H9 (cell line): ENCODE data around the gene KIR3DL2. TPM values are rescaled to one million over a fixed set of nuclear protein-coding genes. Genes with fewer than 3 reads are reported as not detected.
"Not testable (repeated sequence)": the region's sequence is repeated elsewhere in the genome, so short reads cannot be mapped to it uniquely, and the experiment has no call there.

Experiments
- DNase-seq: peaks from one replicate; pipeline ENCODE4 v3.0.0-alpha.2; 2017
- H2AFZ ChIP-seq: one replicate; pipeline ENCODE4 v1.6.1; 2013; ENCODE audit warnings: mild to moderate bottlenecking, low read length, control low read depth, moderate library complexity
- H2AK5ac ChIP-seq: 2 replicates; pipeline ENCODE4 v1.6.1; 2013; ENCODE audit warnings: low read length, control low read depth, mixed read lengths; ENCODE audit not compliant: insufficient read length
- H2BK120ac ChIP-seq: one replicate; pipeline ENCODE4 v1.6.1; 2013; ENCODE audit warnings: low read depth, mild to moderate bottlenecking, low read length, control low read depth, inconsistent platforms; ENCODE audit not compliant: poor library complexity, severe bottlenecking
- H2BK12ac ChIP-seq: 2 replicates; pipeline ENCODE4 v1.6.1; 2013; ENCODE audit warnings: low read length, control low read depth, mixed read lengths, low read depth; ENCODE audit not compliant: insufficient read length
- H2BK15ac ChIP-seq: 2 replicates; pipeline ENCODE4 v1.6.1; 2013; ENCODE audit warnings: low read depth, low read length, control low read depth
- H2BK20ac ChIP-seq: one replicate; pipeline ENCODE4 v1.6.1; 2013; ENCODE audit warnings: low read depth, mild to moderate bottlenecking, low read length, control low read depth, inconsistent platforms; ENCODE audit not compliant: poor library complexity, severe bottlenecking
- H2BK5ac ChIP-seq: 2 replicates; pipeline ENCODE4 v1.6.1; 2013; ENCODE audit warnings: low read length, control low read depth, mixed read lengths; ENCODE audit not compliant: insufficient read length
- H3K14ac ChIP-seq: 2 replicates; pipeline ENCODE4 v1.6.1; 2013; ENCODE audit warnings: low read length, control low read depth; ENCODE audit not compliant: insufficient read depth
- H3K18ac ChIP-seq: 2 replicates; pipeline ENCODE4 v1.6.1; 2013; ENCODE audit warnings: low read depth, mild to moderate bottlenecking, mixed read lengths, low read length, control low read depth; ENCODE audit not compliant: insufficient read length
- H3K23ac ChIP-seq: 2 replicates; pipeline ENCODE4 v1.6.1; 2013; ENCODE audit warnings: low read length, control low read depth, mixed read lengths, low read depth; ENCODE audit not compliant: insufficient read length
- H3K23me2 ChIP-seq: 2 replicates; pipeline ENCODE4 v1.6.1; 2013; ENCODE audit warnings: low read depth, mild to moderate bottlenecking, mixed read lengths, low read length, control low read depth; ENCODE audit not compliant: insufficient read length, poor library complexity, severe bottlenecking
- H3K27ac ChIP-seq: 2 replicates; pipeline ENCODE4 v1.5.1; 2013; ENCODE audit warnings: low read length, control low read depth, mixed read lengths, low read depth; ENCODE audit not compliant: insufficient read length
- H3K27me3 ChIP-seq: 2 replicates; pipeline ENCODE4 v1.6.1; 2013; ENCODE audit warnings: low read length, control low read depth, inconsistent platforms; ENCODE audit not compliant: insufficient read depth
- H3K4ac ChIP-seq: 2 replicates; pipeline ENCODE4 v1.6.1; 2013; ENCODE audit warnings: low read depth, mild to moderate bottlenecking, control low read depth, inconsistent platforms, low read length, moderate library complexity
- H3K4me1 ChIP-seq: 2 replicates; pipeline ENCODE4 v1.6.1; 2013; ENCODE audit warnings: low read length, control low read depth, inconsistent platforms; ENCODE audit not compliant: insufficient read depth
- H3K4me2 ChIP-seq: 2 replicates; pipeline ENCODE4 v1.6.1; 2013; ENCODE audit warnings: low read length, control low read depth, mixed read lengths; ENCODE audit not compliant: insufficient read length, insufficient read depth
- H3K56ac ChIP-seq: 2 replicates; pipeline ENCODE4 v1.6.1; 2013; ENCODE audit warnings: low read depth, mild to moderate bottlenecking, mixed read lengths, low read length, control low read depth; ENCODE audit not compliant: insufficient read length
- H3K79me1 ChIP-seq: 2 replicates; pipeline ENCODE4 v1.6.1; 2013; ENCODE audit warnings: low read depth, mild to moderate bottlenecking, moderate library complexity, low read length, control low read depth, inconsistent platforms; ENCODE audit not compliant: insufficient read depth, poor library complexity, severe bottlenecking
- H3K79me2 ChIP-seq: 2 replicates; pipeline ENCODE4 v1.6.1; 2013; ENCODE audit warnings: low read length, control low read depth, inconsistent platforms; ENCODE audit not compliant: insufficient read depth
- H3K9ac ChIP-seq: 2 replicates; pipeline ENCODE4 v1.6.1; 2013; ENCODE audit warnings: low read length, control low read depth, mixed read lengths; ENCODE audit not compliant: insufficient read length; ENCODE audit errors: extremely low read depth
- H3K9me3 ChIP-seq: one replicate; pipeline ENCODE4 v1.6.1; 2013; ENCODE audit warnings: low read depth, low read length, inconsistent platforms; ENCODE audit not compliant: control insufficient read depth
- H3T11ph ChIP-seq: one replicate; pipeline ENCODE4 v1.6.1; 2013; ENCODE audit warnings: mild to moderate bottlenecking, low read length, control low read depth, inconsistent platforms
- H4K20me1 ChIP-seq: one replicate; pipeline ENCODE4 v1.6.1; 2013; ENCODE audit not compliant: control insufficient read depth, insufficient read length, insufficient read depth
- H4K5ac ChIP-seq: 2 replicates; pipeline ENCODE4 v1.6.1; 2013; ENCODE audit warnings: low read depth, mild to moderate bottlenecking, mixed read lengths, low read length, control low read depth; ENCODE audit not compliant: insufficient read length
- H4K8ac ChIP-seq: replicated peaks from 2 replicates; pipeline ENCODE4 v1.6.1; 2013; ENCODE audit warnings: low read length, control low read depth, mixed read lengths, low read depth; ENCODE audit not compliant: insufficient read length
- H4K91ac ChIP-seq: 2 replicates; pipeline ENCODE4 v1.6.1; 2013; ENCODE audit warnings: low read depth, mild to moderate bottlenecking, moderate library complexity, mixed read lengths, low read length, control low read depth; ENCODE audit not compliant: insufficient read length
- H3K27ac Mint-ChIP-seq, 3 experiments: 2 replicates in 2 of 3; 3 replicates in 1 of 3; pipeline ENCODE4 v1.8.0; 2020 to 2021; ENCODE audit warnings: mixed read lengths in 3 of 3, mild to moderate bottlenecking in 1 of 3, moderate library complexity in 1 of 3
- H3K27me3 Mint-ChIP-seq: 2 replicates; pipeline ENCODE4 v1.8.0; 2021; ENCODE audit warnings: low read depth, mild to moderate bottlenecking, moderate library complexity, mixed read lengths
- H3K36me3 Mint-ChIP-seq, 3 experiments: 2 replicates in 2 of 3; 3 replicates in 1 of 3; pipeline ENCODE4 v1.8.0; 2020 to 2021; ENCODE audit warnings: low read depth in 3 of 3, mixed read lengths in 3 of 3; ENCODE audit not compliant: insufficient read depth in 1 of 3
- H3K4me1 Mint-ChIP-seq, 2 experiments: 2 replicates each; pipeline ENCODE4 v1.8.0; 2020; ENCODE audit warnings: mixed read lengths in 2 of 2
- H3K4me3 Mint-ChIP-seq, 2 experiments: 2 replicates in 1 of 2; 3 replicates in 1 of 2; pipeline ENCODE4 v1.8.0; 2020 to 2021; ENCODE audit warnings: mild to moderate bottlenecking in 2 of 2, mixed read lengths in 2 of 2, moderate library complexity in 1 of 2
- H3K9me3 Mint-ChIP-seq, 2 experiments: 2 replicates in 1 of 2; 3 replicates in 1 of 2; pipeline ENCODE4 v1.8.0; 2020; ENCODE audit warnings: mild to moderate bottlenecking in 2 of 2, mixed read lengths in 2 of 2, moderate library complexity in 1 of 2
- WGBS: extraction: QIAGEN DNeasy Blood & Tissue Kit; methylation state at CpG from one replicate; pipeline ENCODE4 v1.1.7; 2013; ENCODE audit warnings: missing lambda C conversion rate, low lambda C conversion rate, mixed read lengths; ENCODE audit not compliant: insufficient read length; ENCODE audit errors: extremely low coverage; 5-methylcytosine and 5-hydroxymethylcytosine counted together
- total RNA-seq: library from RNA; stranded (reverse); gene quantifications from 2 replicates; pipeline ENCODE4 v1.2.1, GENCODE V29; 2021

Gene KIR3DL2
- total RNA-seq, 1 experiment from 2014 or later, result not detected

DNA sequence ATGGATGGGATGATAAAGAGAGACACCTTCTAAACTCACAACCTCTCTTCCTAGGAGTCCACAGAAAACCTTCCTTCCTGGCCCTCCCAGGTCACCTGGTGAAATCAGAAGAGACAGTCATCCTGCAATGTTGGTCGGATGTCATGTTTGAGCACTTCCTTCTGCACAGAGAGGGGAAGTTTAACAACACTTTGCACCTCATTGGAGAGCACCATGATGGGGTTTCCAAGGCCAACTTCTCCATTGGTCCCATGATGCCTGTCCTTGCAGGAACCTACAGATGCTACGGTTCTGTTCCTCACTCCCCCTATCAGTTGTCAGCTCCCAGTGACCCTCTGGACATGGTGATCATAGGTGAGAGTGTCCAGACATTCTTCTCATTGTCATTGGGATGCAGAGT lies 12.7 kb upstream of the KIR3DL2 start:
- not testable (repeated sequence) for H3K4me2 ChIP-seq, H3K4me3 Mint-ChIP-seq, H4K91ac ChIP-seq, H3K79me1 ChIP-seq, H3K18ac ChIP-seq, H3K56ac ChIP-seq, H3K27ac Mint-ChIP-seq, H3K4me1 Mint-ChIP-seq, H2AFZ ChIP-seq, H3K23ac ChIP-seq, H3K14ac ChIP-seq, H3K4ac ChIP-seq, H2BK5ac ChIP-seq, H3K9ac ChIP-seq, H2BK120ac ChIP-seq, H4K5ac ChIP-seq, H4K8ac ChIP-seq, H3K27ac ChIP-seq, H3K27me3 Mint-ChIP-seq, H3K23me2 ChIP-seq, DNase-seq, H2AK5ac ChIP-seq, H2BK15ac ChIP-seq, H3K79me2 ChIP-seq, H2BK12ac ChIP-seq, H4K20me1 ChIP-seq, H3T11ph ChIP-seq, H2BK20ac ChIP-seq, H3K4me1 ChIP-seq, H3K27me3 ChIP-seq
- no CpG with 5 or more reads among the region's 2 CpGs for WGBS
- H3K9me3 Mint-ChIP-seq, result peaks cover 69 to 84% of the 10 kb centered on the region in 2 experiments
- H3K36me3 Mint-ChIP-seq, result peaks cover 8 to 19% (median 18%) of the 10 kb centered on the region in 3 experiments; a peak in 5 of 7 replicates
- peaks cover 10% of the 10 kb centered on the region for H3K9me3 ChIP-seq

- not testable (repeated sequence) for H3K79me2 ChIP-seq, H2BK20ac ChIP-seq, H2BK12ac ChIP-seq, H3K23ac ChIP-seq, H4K5ac ChIP-seq, H2BK15ac ChIP-seq, H3K27ac Mint-ChIP-seq, H4K8ac ChIP-seq, H3K4me2 ChIP-seq, H3K4me3 Mint-ChIP-seq, H3K9ac ChIP-seq, H2AK5ac ChIP-seq, H3K27ac ChIP-seq, H3K18ac ChIP-seq, DNase-seq, H3K56ac ChIP-seq, H2BK120ac ChIP-seq, H3K79me1 ChIP-seq, H4K20me1 ChIP-seq, H2BK5ac ChIP-seq, H4K91ac ChIP-seq, H3K27me3 ChIP-seq, H3K4ac ChIP-seq, H3K14ac ChIP-seq, H3K23me2 ChIP-seq, H3K4me1 Mint-ChIP-seq, H3T11ph ChIP-seq, H3K4me1 ChIP-seq, H2AFZ ChIP-seq
- H3K27me3 Mint-ChIP-seq, result peaks cover 10% of the 10 kb centered on the region
- peaks cover 5 to 25% (median 10%) of the 10 kb centered on the region in 3 experiments; a peak in 6 of 7 replicates for H3K36me3 Mint-ChIP-seq
- peaks cover 76 to 80% of the 10 kb centered on the region in 2 experiments for H3K9me3 Mint-ChIP-seq
- no CpG with 5 or more reads among the region's 8 CpGs for WGBS
- peaks cover 17% of the 10 kb centered on the region for H3K9me3 ChIP-seq
Observed at GRCh38 chr19:54843171-54843570, 7.1 kb upstream of the KIR3DL2 start.
